ENCODE measurements around the gene ZGPAT.

Gene ZGPAT

DNA sequence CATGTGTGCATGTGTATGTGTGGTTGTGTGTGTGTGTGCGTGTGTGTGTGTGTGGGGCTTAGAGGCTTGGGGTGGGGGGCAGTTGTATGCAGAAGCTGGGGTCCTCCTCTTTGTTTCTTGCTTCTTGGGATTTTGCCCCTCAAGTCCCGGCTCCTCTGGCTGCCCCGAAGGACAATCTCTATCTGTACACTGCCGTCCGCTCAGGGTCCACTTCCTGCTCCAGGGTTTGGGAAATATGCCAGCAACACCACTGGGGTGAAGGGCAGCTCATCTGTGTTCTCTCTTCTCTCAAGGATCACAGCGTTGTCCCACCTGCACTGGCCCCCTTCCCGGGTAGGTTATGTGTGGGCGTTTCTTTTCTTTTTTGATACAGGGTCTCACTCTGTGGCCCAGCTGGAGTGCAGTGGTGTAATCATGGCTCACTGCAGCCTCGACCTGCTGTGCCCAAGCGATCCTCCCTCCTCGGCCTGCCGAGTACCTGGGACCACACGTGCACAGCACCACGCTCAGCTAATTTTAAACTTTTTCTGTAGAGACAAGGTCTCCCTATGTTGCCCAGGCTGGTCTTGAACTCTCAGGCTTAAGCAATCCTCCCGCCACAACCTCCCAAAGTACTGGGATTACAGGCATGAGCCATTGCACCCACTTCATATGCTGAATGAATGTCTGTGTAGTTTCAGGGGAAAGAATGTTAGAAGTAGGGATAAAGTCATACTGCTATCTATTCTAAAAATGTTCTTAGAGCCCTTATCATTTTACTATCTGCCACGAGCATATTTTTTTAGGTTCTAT lies 57.4 kb downstream of the ZGPAT start:
- Histone ChIP-seq H3K9me3 (ENCODE audit: control insufficient read depth, insufficient read depth, low read length) (no peaks in the 10 kb centered on the region), H4K20me1 (ENCODE audit: control insufficient read depth, insufficient read depth, low read depth, low read length) (no peaks in the 10 kb centered on the region), H3K9me2 (replicated peaks; ENCODE audit: control insufficient read depth, low read length) (no peaks in the 10 kb centered on the region), H3K4me3 (ENCODE audit: low read length) (no peak overlapping the region), H3K27ac (ENCODE audit: low read depth, low read length) (no peak overlapping the region), H3K4me2 (ENCODE audit: low read length) (no peak overlapping the region), H3K36me3 (ENCODE audit: control insufficient read depth, low read length) (no peaks in the 10 kb centered on the region), H3K4me1 (ENCODE audit: control insufficient read depth, low read length) (no peaks in the 10 kb centered on the region), H3K27me3 (ENCODE audit: control insufficient read depth, low read length) (peaks cover 7% of the 10 kb centered on the region), H3K79me2 (ENCODE audit: control insufficient read depth, low read length) (no peaks in the 10 kb centered on the region), H3F3A (ENCODE audit: control insufficient read depth, insufficient read depth) (no peaks in the 10 kb centered on the region)
- TF ChIP-seq EZH2phosphoT487 (IDR thresholded peaks at IDR 0.05; ENCODE audit: borderline replicate concordance, low read length): no peak
- TF ChIP-seq, protein P1, sequence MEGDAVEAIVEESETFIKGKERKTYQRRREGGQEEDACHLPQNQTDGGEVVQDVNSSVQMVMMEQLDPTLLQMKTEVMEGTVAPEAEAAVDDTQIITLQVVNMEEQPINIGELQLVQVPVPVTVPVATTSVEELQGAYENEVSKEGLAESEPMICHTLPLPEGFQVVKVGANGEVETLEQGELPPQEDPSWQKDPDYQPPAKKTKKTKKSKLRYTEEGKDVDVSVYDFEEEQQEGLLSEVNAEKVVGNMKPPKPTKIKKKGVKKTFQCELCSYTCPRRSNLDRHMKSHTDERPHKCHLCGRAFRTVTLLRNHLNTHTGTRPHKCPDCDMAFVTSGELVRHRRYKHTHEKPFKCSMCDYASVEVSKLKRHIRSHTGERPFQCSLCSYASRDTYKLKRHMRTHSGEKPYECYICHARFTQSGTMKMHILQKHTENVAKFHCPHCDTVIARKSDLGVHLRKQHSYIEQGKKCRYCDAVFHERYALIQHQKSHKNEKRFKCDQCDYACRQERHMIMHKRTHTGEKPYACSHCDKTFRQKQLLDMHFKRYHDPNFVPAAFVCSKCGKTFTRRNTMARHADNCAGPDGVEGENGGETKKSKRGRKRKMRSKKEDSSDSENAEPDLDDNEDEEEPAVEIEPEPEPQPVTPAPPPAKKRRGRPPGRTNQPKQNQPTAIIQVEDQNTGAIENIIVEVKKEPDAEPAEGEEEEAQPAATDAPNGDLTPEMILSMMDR (IDR thresholded peaks at IDR 0.05; ENCODE audit: low read depth, low read length, poor library complexity, severe bottlenecking): no peak

DNA sequence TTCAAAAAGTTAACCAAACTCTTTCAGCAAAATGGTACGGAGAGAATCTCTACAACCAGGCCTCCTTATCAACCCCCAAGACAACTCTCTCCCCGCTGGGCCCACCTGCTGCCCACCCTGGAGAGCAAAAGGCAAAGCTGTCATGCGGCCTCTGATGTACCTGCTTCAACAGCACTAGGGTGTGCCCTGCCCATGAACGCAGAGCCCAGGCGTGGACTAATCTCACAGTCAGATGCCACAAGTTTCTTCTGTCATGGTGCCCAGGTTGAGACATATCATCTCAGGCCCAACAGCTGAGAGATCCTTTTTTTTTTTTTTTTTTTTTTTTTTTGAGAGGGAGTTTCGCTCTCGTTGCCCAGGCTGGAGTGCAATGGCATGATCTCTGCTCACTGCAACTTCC lies 58.1 kb downstream of the ZGPAT start:
- Histone ChIP-seq H3K27ac (ENCODE audit: low read depth, low read length) (no peak overlapping the region), H3K4me2 (ENCODE audit: low read length) (no peak overlapping the region), H3K9me3 (ENCODE audit: control insufficient read depth, insufficient read depth, low read length) (no peaks in the 10 kb centered on the region), H3K4me1 (ENCODE audit: control insufficient read depth, low read length) (no peaks in the 10 kb centered on the region), H3K9me2 (replicated peaks; ENCODE audit: control insufficient read depth, low read length) (no peaks in the 10 kb centered on the region), H3K27me3 (ENCODE audit: control insufficient read depth, low read length) (peaks cover 7% of the 10 kb centered on the region), H4K20me1 (ENCODE audit: control insufficient read depth, insufficient read depth, low read depth, low read length) (no peaks in the 10 kb centered on the region), H3K4me3 (ENCODE audit: low read length) (no peak overlapping the region), H3F3A (ENCODE audit: control insufficient read depth, insufficient read depth) (no peaks in the 10 kb centered on the region), H3K79me2 (ENCODE audit: control insufficient read depth, low read length) (no peaks in the 10 kb centered on the region), H3K36me3 (ENCODE audit: control insufficient read depth, low read length) (no peaks in the 10 kb centered on the region)
- TF ChIP-seq, protein P1 (IDR thresholded peaks at IDR 0.05; ENCODE audit: low read depth, low read length, poor library complexity, severe bottlenecking): no peak
- TF ChIP-seq EZH2phosphoT487 (IDR thresholded peaks at IDR 0.05; ENCODE audit: borderline replicate concordance, low read length): no peak

DNA sequence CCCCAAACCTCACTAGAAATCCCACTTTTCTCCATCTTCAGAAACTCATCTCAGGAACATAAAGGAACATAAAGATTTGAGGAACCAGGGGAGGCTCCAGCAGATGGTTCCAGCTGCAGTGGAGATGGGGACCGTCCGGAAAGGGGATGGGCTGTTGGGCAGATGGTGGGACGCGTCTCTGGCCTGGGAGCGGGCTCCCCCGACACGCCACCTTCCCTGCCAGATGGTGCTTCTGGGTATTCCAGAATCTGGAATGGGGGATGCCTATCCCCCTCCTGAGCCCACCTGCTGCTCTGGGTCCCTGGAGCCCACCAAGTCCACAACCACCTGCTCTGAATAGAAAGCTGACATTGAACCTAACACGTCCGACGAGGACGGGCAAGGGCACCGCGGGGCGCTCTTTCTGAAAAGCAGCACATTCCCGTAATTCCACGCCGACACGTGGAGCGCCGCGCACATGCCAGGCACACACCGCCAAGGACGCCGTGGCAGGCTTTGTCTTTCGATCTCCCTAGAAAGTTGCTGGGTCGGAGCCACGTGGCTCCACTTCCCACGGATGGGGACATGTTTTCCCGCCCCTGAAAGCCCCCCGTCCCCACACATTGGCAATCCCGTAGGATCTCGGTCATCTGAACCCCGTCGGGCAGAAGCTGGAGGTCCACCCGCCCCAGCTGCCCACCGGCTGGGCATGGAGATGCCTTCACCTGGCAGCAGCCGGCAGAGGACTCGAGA lies 59.0 kb downstream of the ZGPAT start:
- Histone ChIP-seq H3K4me1 (ENCODE audit: control insufficient read depth, low read length) (no peaks in the 10 kb centered on the region), H3K27me3 (ENCODE audit: control insufficient read depth, low read length) (peaks cover 5% of the 10 kb centered on the region), H4K20me1 (ENCODE audit: control insufficient read depth, insufficient read depth, low read depth, low read length) (no peaks in the 10 kb centered on the region), H3K36me3 (ENCODE audit: control insufficient read depth, low read length) (no peaks in the 10 kb centered on the region), H3K4me2 (ENCODE audit: low read length) (no peak overlapping the region), H3K79me2 (ENCODE audit: control insufficient read depth, low read length) (no peaks in the 10 kb centered on the region), H3K27ac (ENCODE audit: low read depth, low read length) (no peak overlapping the region), H3K9me3 (ENCODE audit: control insufficient read depth, insufficient read depth, low read length) (no peaks in the 10 kb centered on the region), H3K9me2 (replicated peaks; ENCODE audit: control insufficient read depth, low read length) (no peaks in the 10 kb centered on the region), H3F3A (ENCODE audit: control insufficient read depth, insufficient read depth) (no peaks in the 10 kb centered on the region), H3K4me3 (ENCODE audit: low read length) (no peak overlapping the region)
- no peak for TF ChIP-seq EZH2phosphoT487 (IDR thresholded peaks at IDR 0.05; ENCODE audit: borderline replicate concordance, low read length)

DNA sequence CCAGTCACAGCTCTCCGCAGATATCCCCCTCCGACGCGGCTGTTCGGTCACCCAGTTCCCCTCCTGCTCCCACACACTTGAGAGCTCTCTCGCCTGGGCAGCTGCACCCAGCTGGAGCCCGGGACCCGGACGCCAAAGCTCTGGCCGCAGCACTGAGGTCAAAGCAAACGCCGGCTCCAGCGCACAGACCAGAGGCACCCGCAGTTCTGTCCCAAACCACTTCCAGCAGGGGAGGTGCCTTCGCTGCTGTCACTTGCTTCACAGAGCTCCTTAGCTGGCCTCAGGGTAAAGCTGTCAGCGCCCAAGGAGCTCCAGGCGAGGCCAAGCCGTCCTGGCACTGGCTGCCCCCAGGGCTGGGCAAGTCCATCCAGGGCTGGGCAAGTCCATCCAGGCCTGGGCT lies 59.6 kb downstream of the ZGPAT start:
- Histone ChIP-seq H3K4me2 (ENCODE audit: low read length) (no peak overlapping the region), H4K20me1 (ENCODE audit: control insufficient read depth, insufficient read depth, low read depth, low read length) (no peaks in the 10 kb centered on the region), H3K9me3 (ENCODE audit: control insufficient read depth, insufficient read depth, low read length) (no peaks in the 10 kb centered on the region), H3K27me3 (ENCODE audit: control insufficient read depth, low read length) (peaks cover 4% of the 10 kb centered on the region), H3K4me1 (ENCODE audit: control insufficient read depth, low read length) (no peaks in the 10 kb centered on the region), H3K4me3 (ENCODE audit: low read length) (no peak overlapping the region), H3K36me3 (ENCODE audit: control insufficient read depth, low read length) (no peaks in the 10 kb centered on the region), H3F3A (ENCODE audit: control insufficient read depth, insufficient read depth) (no peaks in the 10 kb centered on the region), H3K79me2 (ENCODE audit: control insufficient read depth, low read length) (no peaks in the 10 kb centered on the region), H3K9me2 (replicated peaks; ENCODE audit: control insufficient read depth, low read length) (no peaks in the 10 kb centered on the region), H3K27ac (ENCODE audit: low read depth, low read length) (no peak overlapping the region)
- TF ChIP-seq EZH2phosphoT487 (IDR thresholded peaks at IDR 0.05; ENCODE audit: borderline replicate concordance, low read length): no peak
- TF ChIP-seq, protein P1 (IDR thresholded peaks at IDR 0.05; ENCODE audit: low read depth, low read length, poor library complexity, severe bottlenecking): no peak

Measured in DOHH2 (cell line).